Endodermal cell (in vitro differentiated cells): ENCODE results near the gene GHDC. TPM values are rescaled to one million over a fixed set of nuclear protein-coding genes. Genes with fewer than 3 reads are reported as not detected.

ENCODE experiments used
- DNase-seq: peaks from one replicate; pipeline ENCODE4 v3.0.0-alpha.2; 2017
- H3K27ac ChIP-seq: 2 replicates; pipeline ENCODE4 v1.5.1; 2013; ENCODE audit warnings: mild to moderate bottlenecking, low read depth, low read length, moderate library complexity
- H3K27me3 ChIP-seq: 2 replicates; pipeline ENCODE4 v1.6.1; 2013; ENCODE audit warnings: mild to moderate bottlenecking, low read length, moderate library complexity; ENCODE audit not compliant: insufficient read depth, control insufficient read depth, poor library complexity, severe bottlenecking
- H3K36me3 ChIP-seq: 2 replicates; pipeline ENCODE4 v1.7.0; 2013; ENCODE audit warnings: mild to moderate bottlenecking, low read length, moderate library complexity; ENCODE audit not compliant: control insufficient read depth, insufficient read depth
- H3K4me1 ChIP-seq: one replicate; pipeline ENCODE4 v1.7.0; 2013; ENCODE audit warnings: low read length; ENCODE audit not compliant: control insufficient read depth, insufficient read depth
- H3K4me3 ChIP-seq: 2 replicates; pipeline ENCODE4 v1.5.1; 2013; ENCODE audit warnings: mild to moderate bottlenecking, low read length, moderate library complexity
- H3K9ac ChIP-seq: 2 replicates; pipeline ENCODE4 v1.6.1; 2013; ENCODE audit warnings: mild to moderate bottlenecking, low read length, moderate library complexity; ENCODE audit not compliant: poor library complexity, severe bottlenecking; ENCODE audit errors: extremely low read depth
- H3K9me3 ChIP-seq: 2 replicates; pipeline ENCODE4 v1.6.1; 2013; ENCODE audit warnings: mild to moderate bottlenecking, low read length, moderate library complexity; ENCODE audit not compliant: control insufficient read depth
- H3K27ac Mint-ChIP-seq: 2 replicates; pipeline ENCODE4 v1.8.0; 2020; ENCODE audit warnings: mixed read lengths
- H3K27me3 Mint-ChIP-seq: 2 replicates; pipeline ENCODE4 v1.8.0; 2021; ENCODE audit warnings: mild to moderate bottlenecking, mixed read lengths; ENCODE audit not compliant: insufficient read depth
- H3K36me3 Mint-ChIP-seq: 2 replicates; pipeline ENCODE4 v1.8.0; 2020; ENCODE audit warnings: low read depth, mixed read lengths
- H3K4me1 Mint-ChIP-seq: 2 replicates; pipeline ENCODE4 v1.8.0; 2020; ENCODE audit warnings: mixed read lengths
- H3K4me3 Mint-ChIP-seq: 2 replicates; pipeline ENCODE4 v1.8.0; 2020; ENCODE audit warnings: mild to moderate bottlenecking, moderate library complexity, mixed read lengths
- H3K9me3 Mint-ChIP-seq: 2 replicates; pipeline ENCODE4 v1.8.0; 2020; ENCODE audit warnings: mild to moderate bottlenecking, mixed read lengths
- WGBS, 2 experiments: methylation state at CpG; one replicate each; pipeline versions ENCODE4 v1.1.5 to v1.1.7; 2013; ENCODE audit warnings: missing lambda C conversion rate in 2 of 2, mixed read lengths in 1 of 2; ENCODE audit not compliant: insufficient coverage in 1 of 2, insufficient read length in 1 of 2; 5-methylcytosine and 5-hydroxymethylcytosine counted together
- total RNA-seq, 2 donors: library from RNA; stranded (reverse); fragmentation: NEBNext Ultra II Directional in 1 of 2; extraction: Animal tissue kit (Norgen Biotek cat#: 25700) in 1 of 2; gene quantifications; 2 replicates in 1 of 2; 3 replicates in 1 of 2; pipeline ENCODE4 v1.2.1, GENCODE V29; 2021
- TF ChIP-seq, protein P1 (sequence below): fragments of 200-600 bp; sonication (generic); conservative IDR thresholded peaks from 2 replicates; pipeline ENCODE4 v1.5.0; 2021; ENCODE audit warnings: antibody characterized with exemption, mild to moderate bottlenecking

GHDC gene
- total RNA-seq, 2 donors from 2014 or later: 4.4 to 8.4 TPM

DNA sequence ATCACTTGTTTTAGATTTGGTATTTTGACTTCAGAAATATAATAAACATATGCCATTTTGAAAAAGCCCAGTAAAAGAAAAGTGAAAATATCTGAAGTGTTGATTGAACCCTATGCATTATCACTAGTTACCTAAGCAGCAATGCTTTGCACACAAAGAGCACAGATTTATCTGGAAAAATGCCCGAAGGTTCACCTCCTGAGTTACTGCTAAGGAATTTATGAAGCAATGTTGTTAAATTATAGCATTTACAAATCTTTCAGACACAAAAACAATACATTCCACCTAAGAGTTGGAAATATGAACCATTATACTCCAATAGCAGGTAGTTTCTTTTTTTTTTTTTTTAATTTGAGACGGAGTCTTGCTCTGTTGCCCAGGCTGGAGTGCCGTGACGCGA is 38.9 kb upstream of the GHDC start:
- H3K9me3 Mint-ChIP-seq: no peaks in the 10 kb centered on the region
- H3K27ac ChIP-seq: no peak overlapping the region
- 97% methylated on average over 5 of the region's 5 CpGs; no CpG with 5 or more reads in 1 of the 2 experiments for WGBS, 2 experiments
- no peak overlapping the region for H3K27ac Mint-ChIP-seq
- H3K9me3 ChIP-seq: no peaks in the 10 kb centered on the region
- peaks cover 2% of the 10 kb centered on the region for H3K4me1 Mint-ChIP-seq
- no peaks in the 10 kb centered on the region for H3K27me3 ChIP-seq
- H3K27me3 Mint-ChIP-seq: no peaks in the 10 kb centered on the region
- no peak overlapping the region for H3K4me3 ChIP-seq
- H3K36me3 ChIP-seq: peaks cover 7% of the 10 kb centered on the region
- TF ChIP-seq, protein P1, sequence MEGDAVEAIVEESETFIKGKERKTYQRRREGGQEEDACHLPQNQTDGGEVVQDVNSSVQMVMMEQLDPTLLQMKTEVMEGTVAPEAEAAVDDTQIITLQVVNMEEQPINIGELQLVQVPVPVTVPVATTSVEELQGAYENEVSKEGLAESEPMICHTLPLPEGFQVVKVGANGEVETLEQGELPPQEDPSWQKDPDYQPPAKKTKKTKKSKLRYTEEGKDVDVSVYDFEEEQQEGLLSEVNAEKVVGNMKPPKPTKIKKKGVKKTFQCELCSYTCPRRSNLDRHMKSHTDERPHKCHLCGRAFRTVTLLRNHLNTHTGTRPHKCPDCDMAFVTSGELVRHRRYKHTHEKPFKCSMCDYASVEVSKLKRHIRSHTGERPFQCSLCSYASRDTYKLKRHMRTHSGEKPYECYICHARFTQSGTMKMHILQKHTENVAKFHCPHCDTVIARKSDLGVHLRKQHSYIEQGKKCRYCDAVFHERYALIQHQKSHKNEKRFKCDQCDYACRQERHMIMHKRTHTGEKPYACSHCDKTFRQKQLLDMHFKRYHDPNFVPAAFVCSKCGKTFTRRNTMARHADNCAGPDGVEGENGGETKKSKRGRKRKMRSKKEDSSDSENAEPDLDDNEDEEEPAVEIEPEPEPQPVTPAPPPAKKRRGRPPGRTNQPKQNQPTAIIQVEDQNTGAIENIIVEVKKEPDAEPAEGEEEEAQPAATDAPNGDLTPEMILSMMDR: no peak
- no peak for DNase-seq
- no peaks in the 10 kb centered on the region for H3K4me1 ChIP-seq
- H3K36me3 Mint-ChIP-seq: no peaks in the 10 kb centered on the region
- no peak overlapping the region for H3K9ac ChIP-seq
- H3K4me3 Mint-ChIP-seq: no peak overlapping the region

DNA sequence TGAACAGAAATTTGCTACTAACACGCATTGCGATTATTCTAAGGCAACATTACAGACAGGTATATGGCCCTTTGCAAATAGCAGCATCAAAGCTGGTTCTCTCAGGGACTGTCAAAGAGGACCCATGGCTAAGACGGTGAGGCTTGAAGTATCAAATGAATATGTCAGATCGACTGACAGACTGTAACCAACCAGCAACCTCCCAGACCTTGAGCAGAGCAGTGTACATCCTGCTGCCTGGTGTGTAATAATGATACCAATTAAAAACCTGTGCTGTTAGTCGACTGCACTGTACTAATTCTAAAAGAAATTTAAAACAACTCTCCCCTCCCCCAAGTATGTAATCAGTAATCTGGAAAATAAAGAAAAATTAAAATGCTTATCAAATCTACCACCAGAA is 35.9 kb upstream of the GHDC start:
- H3K36me3 ChIP-seq: peaks cover 11% of the 10 kb centered on the region

DNA sequence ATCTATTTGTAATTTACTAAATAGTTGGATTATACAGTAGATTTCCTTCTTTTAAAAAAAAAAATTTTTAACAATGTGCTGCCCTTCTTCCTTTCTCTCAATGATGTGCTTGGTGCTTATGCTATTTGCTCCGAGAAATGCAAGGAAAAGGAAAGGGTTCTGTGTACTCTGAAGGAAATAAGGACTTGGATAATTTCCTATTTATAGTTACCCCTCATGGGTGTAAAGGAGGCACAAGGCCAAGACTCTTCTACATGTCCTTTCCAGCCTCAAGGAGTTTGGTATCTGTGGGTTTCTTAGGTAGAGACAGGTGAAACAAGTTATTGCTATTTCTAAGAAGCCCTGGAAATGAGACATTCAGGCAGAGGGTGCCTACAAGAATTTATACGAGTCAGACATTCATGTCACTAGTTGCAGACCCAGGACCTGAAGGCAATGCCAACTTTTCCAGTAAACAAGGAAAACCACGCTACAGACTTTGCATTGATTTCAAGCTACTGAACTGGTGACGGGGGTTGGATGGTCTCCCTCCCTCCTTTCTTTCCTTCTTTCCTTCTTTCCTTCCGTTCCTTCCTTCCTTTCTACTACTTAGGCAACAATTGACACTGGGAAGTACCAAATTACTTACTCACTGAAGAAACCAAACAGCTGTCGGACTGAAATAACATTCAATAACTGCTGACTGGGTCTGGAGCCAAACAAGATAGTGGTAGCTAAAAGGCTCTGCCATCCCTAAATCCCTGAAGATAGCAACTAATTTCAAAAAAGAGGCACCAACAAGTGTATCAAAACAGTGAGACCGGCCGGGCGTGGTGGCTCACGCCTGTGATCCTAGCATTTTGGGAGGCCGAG is 33.8 kb upstream of the GHDC start:
- Histone ChIP-seq H3K4me3 (no peak overlapping the region), H3K27me3 (no peaks in the 10 kb centered on the region), H3K9ac (no peak overlapping the region), H3K27ac (no peak overlapping the region), H3K9me3 (no peaks in the 10 kb centered on the region), H3K36me3 (peaks cover 27% of the 10 kb centered on the region), H3K4me1 (no peaks in the 10 kb centered on the region)
- Mint-ChIP-seq H3K4me3 (no peak overlapping the region), H3K27me3 (no peaks in the 10 kb centered on the region), H3K4me1 (no peaks in the 10 kb centered on the region), H3K36me3 (peaks cover 13% of the 10 kb centered on the region), H3K9me3 (no peaks in the 10 kb centered on the region), H3K27ac (no peak overlapping the region)
- TF ChIP-seq, protein P1: no peak
- WGBS, 2 experiments: 93 to 97% methylated on average over 8 to 11 of the region's 11 CpGs
- DNase-seq: no peak

More for the DNA sequence above, 35.9 kb upstream of the GHDC start:
- H3K36me3 Mint-ChIP-seq: peaks cover 3% of the 10 kb centered on the region
- H3K27me3 Mint-ChIP-seq: no peaks in the 10 kb centered on the region
- peaks cover 2% of the 10 kb centered on the region for H3K4me1 Mint-ChIP-seq
- no peaks in the 10 kb centered on the region for H3K4me1 ChIP-seq
- no peaks in the 10 kb centered on the region for H3K9me3 ChIP-seq
- no peak overlapping the region for H3K27ac ChIP-seq
- no peak overlapping the region for H3K9ac ChIP-seq
- no peak overlapping the region for H3K27ac Mint-ChIP-seq
- DNase-seq: no peak
- H3K9me3 Mint-ChIP-seq: no peaks in the 10 kb centered on the region
- H3K4me3 ChIP-seq: no peak overlapping the region
- 97% methylated on average over 4 of the region's 5 CpGs for WGBS, 2 experiments
- no peaks in the 10 kb centered on the region for H3K27me3 ChIP-seq
- TF ChIP-seq, protein P1: no peak
- H3K4me3 Mint-ChIP-seq: no peak overlapping the region
